SU-DHL-6 (cell line): ENCODE data around the gene PYCARD.

Source experiments
- EZH2phosphoT487 ChIP-seq: fragments of 200-600 bp; sonication (generic), shearing (Covaris generic); conservative IDR thresholded peaks from 2 replicates; pipeline ENCODE4 v1.6.1; 2018; ENCODE audit warnings: mild to moderate bottlenecking, antibody characterized with exemption, low read length, moderate library complexity, mixed read lengths
- TF ChIP-seq, protein P1 (sequence below): fragments of 200-600 bp; sonication (generic); IDR thresholded peaks from one replicate; pipeline ENCODE4 v1.5.1; 2017; ENCODE audit warnings: antibody characterized with exemption, mild to moderate bottlenecking, low read length, moderate library complexity; ENCODE audit not compliant: insufficient read depth, poor library complexity, severe bottlenecking

DNA sequence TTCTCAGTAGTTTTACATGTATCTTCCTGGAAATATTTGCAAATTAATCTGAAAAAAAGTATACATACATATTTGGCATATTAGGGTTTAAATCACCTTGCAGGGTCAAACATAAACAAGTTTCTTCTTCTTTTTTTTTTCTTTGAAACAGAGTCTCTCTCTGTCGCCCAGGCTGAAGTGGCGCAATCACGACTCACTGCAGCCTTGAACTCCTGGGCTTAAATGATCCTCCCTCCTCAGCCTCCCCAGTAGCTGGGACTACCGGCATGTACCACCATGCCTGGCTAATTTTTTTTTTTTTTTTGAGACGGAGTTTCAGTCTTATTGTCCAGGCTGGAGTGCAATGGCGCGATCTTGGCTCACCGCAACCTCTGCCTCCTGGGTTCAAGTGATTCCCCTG is 35.2 kb downstream of the PYCARD start:
- no peak for TF ChIP-seq EZH2phosphoT487
- TF ChIP-seq, protein P1, sequence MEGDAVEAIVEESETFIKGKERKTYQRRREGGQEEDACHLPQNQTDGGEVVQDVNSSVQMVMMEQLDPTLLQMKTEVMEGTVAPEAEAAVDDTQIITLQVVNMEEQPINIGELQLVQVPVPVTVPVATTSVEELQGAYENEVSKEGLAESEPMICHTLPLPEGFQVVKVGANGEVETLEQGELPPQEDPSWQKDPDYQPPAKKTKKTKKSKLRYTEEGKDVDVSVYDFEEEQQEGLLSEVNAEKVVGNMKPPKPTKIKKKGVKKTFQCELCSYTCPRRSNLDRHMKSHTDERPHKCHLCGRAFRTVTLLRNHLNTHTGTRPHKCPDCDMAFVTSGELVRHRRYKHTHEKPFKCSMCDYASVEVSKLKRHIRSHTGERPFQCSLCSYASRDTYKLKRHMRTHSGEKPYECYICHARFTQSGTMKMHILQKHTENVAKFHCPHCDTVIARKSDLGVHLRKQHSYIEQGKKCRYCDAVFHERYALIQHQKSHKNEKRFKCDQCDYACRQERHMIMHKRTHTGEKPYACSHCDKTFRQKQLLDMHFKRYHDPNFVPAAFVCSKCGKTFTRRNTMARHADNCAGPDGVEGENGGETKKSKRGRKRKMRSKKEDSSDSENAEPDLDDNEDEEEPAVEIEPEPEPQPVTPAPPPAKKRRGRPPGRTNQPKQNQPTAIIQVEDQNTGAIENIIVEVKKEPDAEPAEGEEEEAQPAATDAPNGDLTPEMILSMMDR: no peak
